ENCODE results near the gene PAK5.

PAK5 gene

GRCh38 chr20:9550283-9550682 is 288.6 kb downstream of the PAK5 start:
- H3K4me1 ChIP-seq: peaks cover 6% of the 10 kb centered on the region
- H3K27me3 ChIP-seq: no peaks in the 10 kb centered on the region
- H3K4me3 ChIP-seq (ENCODE audit: low read depth, low read length): no peak overlapping the region
- no peak for TF ChIP-seq CTCF (IDR thresholded peaks at IDR 0.05; ENCODE audit: low read depth, low read length)
- H3K9me3 ChIP-seq: no peaks in the 10 kb centered on the region
- no peak for DNase-seq
- no peaks in the 10 kb centered on the region for H3K36me3 ChIP-seq

GRCh38 chr20:9543214-9543613 is 295.7 kb downstream of the PAK5 start:
- Histone ChIP-seq H3K9me3 (no peaks in the 10 kb centered on the region), H3K4me3 (ENCODE audit: low read depth, low read length) (no peak overlapping the region), H3K36me3 (no peaks in the 10 kb centered on the region), H3K4me1 (peaks cover 5% of the 10 kb centered on the region), H3K27me3 (no peaks in the 10 kb centered on the region)
- DNase-seq: no peak
- no peak for TF ChIP-seq CTCF (IDR thresholded peaks at IDR 0.05; ENCODE audit: low read depth, low read length)

- Histone ChIP-seq H3K4me3 (ENCODE audit: low read depth, low read length) (no peak overlapping the region), H3K27me3 (no peaks in the 10 kb centered on the region), H3K4me1 (peaks cover 26% of the 10 kb centered on the region), H3K9me3 (no peaks in the 10 kb centered on the region), H3K36me3 (peaks cover 8% of the 10 kb centered on the region)
- no peak for DNase-seq
- no peak for TF ChIP-seq CTCF (IDR thresholded peaks at IDR 0.05; ENCODE audit: low read depth, low read length)
These were observed 303.4 kb downstream of the PAK5 start for GRCh38 chr20:9535449-9535848.

- Histone ChIP-seq H3K4me3 (ENCODE audit: low read depth, low read length) (no peak overlapping the region), H3K27me3 (no peaks in the 10 kb centered on the region), H3K9me3 (no peaks in the 10 kb centered on the region), H3K4me1 (peaks cover 28% of the 10 kb centered on the region), H3K36me3 (peaks cover 22% of the 10 kb centered on the region)
- no peak for DNase-seq
- no peak for TF ChIP-seq CTCF (IDR thresholded peaks at IDR 0.05; ENCODE audit: low read depth, low read length)
These were observed 304.9 kb downstream of the PAK5 start for GRCh38 chr20:9534025-9534424.

GRCh38 chr20:9532069-9532838 is 306.6 kb downstream of the PAK5 start:
- H3K4me1 ChIP-seq: peaks cover 28% of the 10 kb centered on the region
- no peaks in the 10 kb centered on the region for H3K9me3 ChIP-seq
- no peak; the same call in 1 of the 2 replicates for TF ChIP-seq CTCF (IDR thresholded peaks at IDR 0.05; ENCODE audit: low read depth, low read length)
- no peak overlapping the region for H3K4me3 ChIP-seq (ENCODE audit: low read depth, low read length)
- peak; percentile 98 for DNase-seq
- H3K36me3 ChIP-seq: peaks cover 39% of the 10 kb centered on the region
- H3K27me3 ChIP-seq: no peaks in the 10 kb centered on the region

- no peak for TF ChIP-seq CTCF (IDR thresholded peaks at IDR 0.05; ENCODE audit: low read depth, low read length)
- Histone ChIP-seq H3K36me3 (peaks cover 43% of the 10 kb centered on the region), H3K4me3 (ENCODE audit: low read depth, low read length) (no peak overlapping the region), H3K4me1 (peaks cover 28% of the 10 kb centered on the region), H3K27me3 (no peaks in the 10 kb centered on the region), H3K9me3 (no peaks in the 10 kb centered on the region)
- DNase-seq: no peak
These were observed 307.3 kb downstream of the PAK5 start for GRCh38 chr20:9531581-9531980.
